HUES48 (cell line): ENCODE measurements around the gene SH3RF1.

ENCODE experiments used
- H3K27ac ChIP-seq: one replicate; pipeline ENCODE4 v1.7.0; 2013; ENCODE audit warnings: low read depth, low read length, inconsistent platforms
- H3K27me3 ChIP-seq: 2 replicates; pipeline ENCODE4 v1.6.1; 2013; ENCODE audit warnings: mild to moderate bottlenecking, low read length; ENCODE audit not compliant: control insufficient read depth, insufficient read depth
- H3K36me3 ChIP-seq: 2 replicates; pipeline ENCODE4 v1.6.1; 2013; ENCODE audit warnings: low read length; ENCODE audit not compliant: control insufficient read depth, insufficient read depth
- H3K4me1 ChIP-seq: 2 replicates; pipeline ENCODE4 v1.6.1; 2013; ENCODE audit warnings: mild to moderate bottlenecking, low read length; ENCODE audit not compliant: control insufficient read depth, insufficient read depth
- H3K4me3 ChIP-seq: 2 replicates; pipeline ENCODE4 v1.5.1; 2013; ENCODE audit warnings: mild to moderate bottlenecking, low read depth, low read length
- H3K9ac ChIP-seq: 2 replicates; pipeline ENCODE4 v1.6.1; 2013; ENCODE audit warnings: mild to moderate bottlenecking, low read depth, low read length, moderate library complexity
- H3K9me3 ChIP-seq: 2 replicates; pipeline ENCODE4 v1.6.1; 2013; ENCODE audit warnings: low read length; ENCODE audit not compliant: control insufficient read depth, insufficient read depth

The SH3RF1 gene

GRCh38 chr4:169044714-169045447 is 225.9 kb downstream of the SH3RF1 start:
- H3K36me3 ChIP-seq: no peaks in the 10 kb centered on the region
- peaks cover 8% of the 10 kb centered on the region for H3K4me1 ChIP-seq
- no peak overlapping the region for H3K27ac ChIP-seq
- H3K27me3 ChIP-seq: no peaks in the 10 kb centered on the region
- no peak overlapping the region for H3K9ac ChIP-seq
- H3K4me3 ChIP-seq: no peak overlapping the region
- no peaks in the 10 kb centered on the region for H3K9me3 ChIP-seq
